GM12878 (cell line): ENCODE measurements around the gene DNAJC17. TPM values are rescaled to one million over a fixed set of nuclear protein-coding genes. Genes with fewer than 3 reads are reported as not detected.

ENCODE experiments used
- ATAC-seq: fragments of 200-7000 bp; cut with Tn5 transposase; 3 replicates; pipeline ENCODE4 v1.9.1; 2020; ENCODE audit warnings: mild to moderate bottlenecking, moderate library complexity
- BruUV-seq: library from RNA; stranded (reverse); fragments of 400-500 nt; replicated peaks from 2 replicates; lab custom pipeline; 2021; lab: Mats Ljungman, UMichigan
- CTCF ChIA-PET: fragments of 300-600 bp; sonication (Branson Sonifier 250); formaldehyde crosslinking; extraction: SDS; loops from one replicate; lab custom pipeline; 2021; ENCODE audit warnings: inconsistent platforms; lab: Yijun Ruan, JAX
- POLR2A ChIA-PET: fragments of 350-600 bp; formaldehyde crosslinking; extraction: SDS; loops from one replicate; lab custom pipeline; 2021; ENCODE audit warnings: inconsistent platforms; lab: Charles Lee
- RAD21 ChIA-PET: fragments of 300-600 bp; sonication (Branson Sonifier 250); formaldehyde crosslinking; loops from one replicate; lab custom pipeline; 2023; ENCODE audit warnings: antibody characterized with exemption; ENCODE audit not compliant: unreplicated experiment; lab: Charles Lee
- SMC1A ChIA-PET: fragments of 300-600 bp; sonication (Branson Sonifier 250); formaldehyde crosslinking; loops from one replicate; lab custom pipeline; 2023; ENCODE audit not compliant: unreplicated experiment, uncharacterized antibody; lab: Charles Lee
- DNase-seq: peaks from one replicate; pipeline ENCODE4 v3.0.0-alpha.2; 2011; ENCODE audit warnings: low read depth, low spot score
- FAIRE-seq: peaks from 3 replicates; lab custom pipeline; 2011; peaks lifted over from hg19 to GRCh38; lab: Jason Lieb, UNC
- H2AFZ ChIP-seq: 2 replicates; pipeline ENCODE4 v1.6.0; 2011; ENCODE audit warnings: low read depth, low read length, control low read depth; ENCODE audit not compliant: control insufficient read depth
- H3K27ac ChIP-seq: 2 replicates; pipeline ENCODE4 v1.5.1; 2011; ENCODE audit warnings: control low read depth; ENCODE audit not compliant: control insufficient read depth, insufficient read depth
- H3K27me3 ChIP-seq, 2 experiments: replicated peaks in 1 of 2; 2 replicates each; pipeline versions ENCODE4 v1.6.0 to v1.6.1; 2011; ENCODE audit warnings: low read length in 1 of 2; ENCODE audit not compliant: control insufficient read depth in 2 of 2, insufficient read depth in 2 of 2
- H3K36me3 ChIP-seq, 2 experiments: 2 replicates each; pipeline ENCODE4 v1.5.1; 2011; ENCODE audit warnings: low read length in 1 of 2; ENCODE audit not compliant: control insufficient read depth in 2 of 2, insufficient read depth in 2 of 2
- H3K4me1 ChIP-seq: 2 replicates; pipeline ENCODE4 v1.6.1; 2011; ENCODE audit warnings: mild to moderate bottlenecking, low read length, moderate library complexity, mixed read lengths; ENCODE audit not compliant: control insufficient read depth, insufficient read depth
- H3K4me2 ChIP-seq: 2 replicates; pipeline ENCODE4 v1.6.0; 2011; ENCODE audit warnings: control low read depth; ENCODE audit not compliant: control insufficient read depth, insufficient read depth
- H3K4me3 ChIP-seq: fragments of 200-600 bp; sonication (generic); 2 replicates; pipeline ENCODE4 v1.5.1; 2016
- H3K79me2 ChIP-seq: 2 replicates; pipeline ENCODE4 v1.6.0; 2011; ENCODE audit warnings: low read length; ENCODE audit not compliant: control insufficient read depth, insufficient read depth
- H3K9ac ChIP-seq: 2 replicates; pipeline ENCODE4 v1.8.0; 2011; ENCODE audit warnings: low read length, control low read depth, mixed read lengths; ENCODE audit not compliant: control insufficient read depth, insufficient read depth
- H3K9me3 ChIP-seq: replicated peaks from 3 replicates; pipeline ENCODE4 v1.5.1; 2011; ENCODE audit warnings: mild to moderate bottlenecking, low read length; ENCODE audit not compliant: control insufficient read depth, insufficient read depth
- H4K20me1 ChIP-seq: 2 replicates; pipeline ENCODE4 v1.6.0; 2011; ENCODE audit not compliant: control insufficient read depth, insufficient read depth
- CBFB ChIP-seq: IDR thresholded peaks from 2 replicates; pipeline ENCODE4 v1.6.1; 2016; ENCODE audit warnings: antibody characterized with exemption, low read depth
- CBX5 ChIP-seq: sonication (generic); IDR thresholded peaks from 2 replicates; pipeline ENCODE4 v1.6.1; 2016; ENCODE audit warnings: low read depth, moderate library complexity, mild to moderate bottlenecking, inconsistent platforms
- CHD1 ChIP-seq: IDR thresholded peaks from 2 replicates; pipeline ENCODE4 v1.6.1; 2012; ENCODE audit warnings: low read depth, low read length, improper control_type of control experiment
- FOXK2 ChIP-seq: fragments of 450-650 bp; IDR thresholded peaks from 2 replicates; pipeline ENCODE4 v1.6.1; 2017; ENCODE audit warnings: mild to moderate bottlenecking, moderate library complexity
- GATAD2B ChIP-seq: fragments of 450-650 bp; conservative IDR thresholded peaks from 2 replicates; pipeline ENCODE4 v1.6.1; 2017; ENCODE audit warnings: low read depth, mild to moderate bottlenecking, moderate library complexity
- IKZF1 ChIP-seq: fragments of 450-650 bp; conservative IDR thresholded peaks from 2 replicates; pipeline ENCODE4 v1.6.1; 2017; ENCODE audit warnings: antibody characterized with exemption, mild to moderate bottlenecking
- KAT2A ChIP-seq: conservative IDR thresholded peaks from 2 replicates; pipeline ENCODE4 v1.6.1; 2011; ENCODE audit warnings: low read depth, low read length; ENCODE audit not compliant: control insufficient read depth
- KDM1A ChIP-seq: fragments of 200-600 bp; sonication (generic); IDR thresholded peaks from 2 replicates; pipeline ENCODE4 v1.6.1; 2016; ENCODE audit warnings: borderline replicate concordance
- NFXL1 ChIP-seq: fragments of 450-650 bp; IDR thresholded peaks from 2 replicates; pipeline ENCODE4 v1.6.1; 2017; ENCODE audit warnings: antibody characterized with exemption, mild to moderate bottlenecking, borderline replicate concordance
- RCOR1 ChIP-seq: conservative IDR thresholded peaks from 2 replicates; pipeline ENCODE4 v1.6.1; 2012; ENCODE audit warnings: low read depth, low read length, improper control_type of control experiment
- RFX5 ChIP-seq: IDR thresholded peaks from 2 replicates; pipeline ENCODE4 v1.6.1; 2011; ENCODE audit warnings: low read depth, low read length, improper control_type of control experiment
- SREBF2 ChIP-seq: IDR thresholded peaks from 2 replicates; pipeline ENCODE4 v1.6.1; 2012; ENCODE audit warnings: mild to moderate bottlenecking, low read length
- STAT3 ChIP-seq: IDR thresholded peaks from 2 replicates; pipeline ENCODE4 v1.6.1; 2011; ENCODE audit warnings: low read depth, low read length, improper control_type of control experiment
- SUPT20H ChIP-seq: IDR thresholded peaks from 2 replicates; pipeline ENCODE4 v1.6.1; 2011; ENCODE audit warnings: low read depth, mild to moderate bottlenecking, low read length, moderate library complexity, borderline replicate concordance; ENCODE audit not compliant: control insufficient read depth
- SUZ12 ChIP-seq: fragments of 200-600 bp; sonication (generic); IDR thresholded peaks from one replicate; pipeline ENCODE4 v1.6.1; 2018; ENCODE audit warnings: antibody characterized with exemption, mild to moderate bottlenecking; ENCODE audit not compliant: unreplicated experiment
- TCF3 ChIP-seq: IDR thresholded peaks from 2 replicates; pipeline ENCODE4 v1.6.1; 2012; ENCODE audit warnings: low read depth, mild to moderate bottlenecking, low read length, borderline replicate concordance; ENCODE audit not compliant: insufficient read depth
- WGBS: methylation state at CpG from one replicate; pipeline ENCODE4 v1.1.6; 2016; ENCODE audit warnings: low lambda C conversion rate; ENCODE audit not compliant: insufficient replicate concordance, insufficient coverage; ENCODE audit errors: missing lambda C conversion rate; 5-methylcytosine and 5-hydroxymethylcytosine counted together
- in situ Hi-C: fragments of 300-500 bp; cut with MboI; formaldehyde crosslinking; loops from 9 replicates; pipeline ENCODE4 v1.14.3; 2018; ENCODE audit warnings: mixed read lengths
- intact Hi-C: fragments of 100-400 bp; cut with micrococcal nuclease; formaldehyde crosslinking; loops from one replicate; pipeline ENCODE4 v1.14.2; 2022; ENCODE audit not compliant: unreplicated experiment
- polyA plus RNA-seq, 11 experiments: library from polyadenylated mRNA; depleted of rRNA in 4 of 11; unstranded in 6 of 11; stranded (reverse) in 5 of 11; fragments of >200 nt; fragmentation: Nextera tagmentation in 4 of 11; fragmentation: Illumina TruSeq in 1 of 11; extraction: Ambion mirVana in 4 of 11; extraction: Trizol in 1 of 11; gene quantifications; 1 replicate in 1 of 11; 2 replicates in 10 of 11; pipeline versions ENCODE4 v1.2.1 to v1.2.3, GENCODE V29; 2011 to 2016; ENCODE audit warnings: inconsistent platforms in 2 of 11, missing spikeins in 2 of 11, low read depth in 1 of 11
- total RNA-seq, 4 experiments: library from RNA; depleted of rRNA in 3 of 4; stranded (reverse); fragments of >200 nt in 3 of 4; fragmentation: Illumina TruSeq in 1 of 4; extraction: Trizol in 1 of 4; gene quantifications; 2 replicates each; pipeline versions ENCODE4 v1.2.1 to v1.2.3, GENCODE V29; 2013 to 2021
- TF ChIP-seq, protein P1 (sequence below): IDR thresholded peaks from 2 replicates; pipeline ENCODE4 v1.6.1; 2012; ENCODE audit warnings: low read depth, low read length, improper control_type of control experiment
- TF ChIP-seq, protein P2 (sequence below): fragments of 450-650 bp; IDR thresholded peaks from 2 replicates; pipeline ENCODE4 v1.6.1; 2014; ENCODE audit warnings: mild to moderate bottlenecking
- TF ChIP-seq, protein P3 (sequence below): fragments of 450-650 bp; IDR thresholded peaks from 2 replicates; pipeline ENCODE4 v1.6.1; 2017; ENCODE audit warnings: mild to moderate bottlenecking

DNAJC17 gene
- total and polyA plus RNA-seq, 10 of the 15 experiments (the other 5 are each of a cell fraction or from before 2014, with no cell fraction given): 6.1 to 62.8 (median 45.4) TPM

DNA sequence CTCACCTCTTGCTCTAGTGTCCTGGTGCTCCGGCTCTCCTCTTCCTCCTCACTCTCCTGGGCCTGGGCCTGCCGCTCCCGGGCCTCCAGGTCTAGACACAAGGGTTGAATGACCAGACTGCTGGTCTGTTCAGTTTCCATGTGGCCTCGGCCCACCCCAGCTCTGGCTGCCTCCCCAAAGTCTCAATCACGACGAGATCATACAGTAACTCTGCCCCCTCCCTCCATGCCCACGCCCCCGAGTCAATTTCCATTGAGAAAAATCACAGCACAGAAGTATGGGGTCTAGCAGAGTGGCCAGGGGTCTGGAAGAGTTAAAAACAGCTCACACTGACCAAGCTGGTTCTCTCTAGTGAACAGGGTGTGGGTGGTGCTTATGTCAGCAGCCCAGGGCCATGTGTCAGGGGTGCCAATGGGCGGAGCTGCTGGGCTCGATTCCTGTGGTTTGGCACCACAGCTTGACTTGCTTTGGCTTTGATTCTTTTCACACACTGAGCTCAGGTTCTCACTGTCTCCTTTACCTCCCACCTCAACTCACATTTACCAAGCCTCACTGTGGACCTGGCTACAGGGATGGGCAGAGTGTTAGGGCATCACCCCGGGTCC is 30.6 kb downstream of the DNAJC17 start:
- ChIA-PET CTCF (interaction anchor here (1.6 to 2.0 kb wide), 2 partner anchors 12 to 97 kb away, joined by 3 to 5 read pairs; no protein-coding TSS in a partner anchor), POLR2A (no interaction called here), RAD21 (no interaction called here), SMC1A (interaction anchor here (1.6 kb wide), 1 partner anchor 115 kb away, joined by 6 read pairs; no protein-coding TSS in a partner anchor)
- Histone ChIP-seq H3K9ac (no peak overlapping the region), H4K20me1 (no peaks in the 10 kb centered on the region), H3K4me3 (no peak overlapping the region), H3K36me3 (peaks cover 2 to 24% of the 10 kb centered on the region in 2 experiments; a peak in 3 of 4 replicates), H3K4me2 (no peak overlapping the region), H3K79me2 (no peaks in the 10 kb centered on the region), H3K9me3 (no peaks in the 10 kb centered on the region), H2AFZ (no peak overlapping the region), H3K4me1 (no peaks in the 10 kb centered on the region), H3K27me3 (no peaks in the 10 kb centered on the region), H3K27ac (no peak overlapping the region)
- 86% methylated on average over 11 of the region's 11 CpGs for WGBS
- intact Hi-C loops (no loop called here), in situ Hi-C loops (no loop called here)
- FAIRE-seq: no peak
- BruUV-seq: no TSS peak
- ATAC-seq: no peak
- TF ChIP-seq, protein P1, sequence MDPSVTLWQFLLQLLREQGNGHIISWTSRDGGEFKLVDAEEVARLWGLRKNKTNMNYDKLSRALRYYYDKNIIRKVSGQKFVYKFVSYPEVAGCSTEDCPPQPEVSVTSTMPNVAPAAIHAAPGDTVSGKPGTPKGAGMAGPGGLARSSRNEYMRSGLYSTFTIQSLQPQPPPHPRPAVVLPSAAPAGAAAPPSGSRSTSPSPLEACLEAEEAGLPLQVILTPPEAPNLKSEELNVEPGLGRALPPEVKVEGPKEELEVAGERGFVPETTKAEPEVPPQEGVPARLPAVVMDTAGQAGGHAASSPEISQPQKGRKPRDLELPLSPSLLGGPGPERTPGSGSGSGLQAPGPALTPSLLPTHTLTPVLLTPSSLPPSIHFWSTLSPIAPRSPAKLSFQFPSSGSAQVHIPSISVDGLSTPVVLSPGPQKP: no peak
- TF ChIP-seq SUZ12 (no peak), RCOR1 (no peak), SREBF2 (no peak), NFXL1 (no peak), STAT3 (no peak), SUPT20H (no peak), TCF3 (no peak), CBFB (no peak), FOXK2 (no peak), CHD1 (no peak), KDM1A (no peak), CBX5 (no peak), KAT2A (no peak), RFX5 (no peak), GATAD2B (no peak), IKZF1 (no peak)
- TF ChIP-seq, protein P2, sequence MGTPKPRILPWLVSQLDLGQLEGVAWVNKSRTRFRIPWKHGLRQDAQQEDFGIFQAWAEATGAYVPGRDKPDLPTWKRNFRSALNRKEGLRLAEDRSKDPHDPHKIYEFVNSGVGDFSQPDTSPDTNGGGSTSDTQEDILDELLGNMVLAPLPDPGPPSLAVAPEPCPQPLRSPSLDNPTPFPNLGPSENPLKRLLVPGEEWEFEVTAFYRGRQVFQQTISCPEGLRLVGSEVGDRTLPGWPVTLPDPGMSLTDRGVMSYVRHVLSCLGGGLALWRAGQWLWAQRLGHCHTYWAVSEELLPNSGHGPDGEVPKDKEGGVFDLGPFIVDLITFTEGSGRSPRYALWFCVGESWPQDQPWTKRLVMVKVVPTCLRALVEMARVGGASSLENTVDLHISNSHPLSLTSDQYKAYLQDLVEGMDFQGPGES: no peak
- TF ChIP-seq, protein P3, sequence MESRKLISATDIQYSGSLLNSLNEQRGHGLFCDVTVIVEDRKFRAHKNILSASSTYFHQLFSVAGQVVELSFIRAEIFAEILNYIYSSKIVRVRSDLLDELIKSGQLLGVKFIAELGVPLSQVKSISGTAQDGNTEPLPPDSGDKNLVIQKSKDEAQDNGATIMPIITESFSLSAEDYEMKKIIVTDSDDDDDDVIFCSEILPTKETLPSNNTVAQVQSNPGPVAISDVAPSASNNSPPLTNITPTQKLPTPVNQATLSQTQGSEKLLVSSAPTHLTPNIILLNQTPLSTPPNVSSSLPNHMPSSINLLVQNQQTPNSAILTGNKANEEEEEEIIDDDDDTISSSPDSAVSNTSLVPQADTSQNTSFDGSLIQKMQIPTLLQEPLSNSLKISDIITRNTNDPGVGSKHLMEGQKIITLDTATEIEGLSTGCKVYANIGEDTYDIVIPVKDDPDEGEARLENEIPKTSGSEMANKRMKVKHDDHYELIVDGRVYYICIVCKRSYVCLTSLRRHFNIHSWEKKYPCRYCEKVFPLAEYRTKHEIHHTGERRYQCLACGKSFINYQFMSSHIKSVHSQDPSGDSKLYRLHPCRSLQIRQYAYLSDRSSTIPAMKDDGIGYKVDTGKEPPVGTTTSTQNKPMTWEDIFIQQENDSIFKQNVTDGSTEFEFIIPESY: no peak
- DNase-seq: no peak
